HG03520 (cell line): ENCODE data around the gene SLCO2B1.

ENCODE experiments used
- ATAC-seq: cut with Tn5 transposase; IDR thresholded peaks from one replicate; pipeline ENCODE4 v1.9.1; 2021; ENCODE audit warnings: mild to moderate bottlenecking, moderate library complexity; ENCODE audit not compliant: unreplicated experiment

Gene SLCO2B1

DNA sequence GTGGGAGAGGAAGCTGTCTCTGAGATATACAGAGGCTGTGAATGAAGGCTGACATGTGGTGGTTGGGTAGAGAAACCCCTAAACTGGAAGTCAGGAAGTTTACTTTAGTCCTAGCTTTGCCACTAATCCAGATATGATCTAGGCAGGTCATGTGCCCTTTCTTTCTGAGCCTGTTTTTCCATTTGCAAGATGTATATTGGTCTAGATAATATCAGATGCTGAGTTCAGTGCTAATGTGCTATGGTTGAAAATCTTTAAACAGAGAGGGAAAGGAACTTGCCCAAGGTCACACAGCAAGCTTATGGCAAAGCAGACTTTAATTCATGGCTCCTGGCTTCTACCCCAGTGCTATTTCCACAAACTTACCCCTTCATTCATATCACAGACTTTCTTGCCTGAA is 63.9 kb downstream of the SLCO2B1 start:
- no peak for ATAC-seq

DNA sequence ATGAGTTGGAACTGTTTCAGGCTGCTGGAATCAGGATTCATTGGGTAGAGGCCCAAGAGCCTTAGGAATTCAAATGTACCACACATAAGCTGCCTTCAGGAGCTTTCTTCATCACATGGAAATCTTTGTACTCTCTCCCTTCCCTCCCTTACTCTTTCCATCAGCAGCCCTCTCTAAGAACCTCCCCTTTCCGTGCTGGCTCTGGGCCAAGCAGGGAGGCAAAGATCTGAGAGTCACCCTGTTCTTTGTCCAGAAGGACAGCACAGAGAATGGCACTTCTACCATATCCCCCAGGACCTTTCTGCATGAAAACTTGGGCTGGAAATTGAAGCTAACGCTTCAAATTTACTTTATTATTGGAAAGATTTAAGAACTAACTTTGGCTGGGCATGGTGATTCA is 69.0 kb downstream of the SLCO2B1 start:
- ATAC-seq = no peak

DNA sequence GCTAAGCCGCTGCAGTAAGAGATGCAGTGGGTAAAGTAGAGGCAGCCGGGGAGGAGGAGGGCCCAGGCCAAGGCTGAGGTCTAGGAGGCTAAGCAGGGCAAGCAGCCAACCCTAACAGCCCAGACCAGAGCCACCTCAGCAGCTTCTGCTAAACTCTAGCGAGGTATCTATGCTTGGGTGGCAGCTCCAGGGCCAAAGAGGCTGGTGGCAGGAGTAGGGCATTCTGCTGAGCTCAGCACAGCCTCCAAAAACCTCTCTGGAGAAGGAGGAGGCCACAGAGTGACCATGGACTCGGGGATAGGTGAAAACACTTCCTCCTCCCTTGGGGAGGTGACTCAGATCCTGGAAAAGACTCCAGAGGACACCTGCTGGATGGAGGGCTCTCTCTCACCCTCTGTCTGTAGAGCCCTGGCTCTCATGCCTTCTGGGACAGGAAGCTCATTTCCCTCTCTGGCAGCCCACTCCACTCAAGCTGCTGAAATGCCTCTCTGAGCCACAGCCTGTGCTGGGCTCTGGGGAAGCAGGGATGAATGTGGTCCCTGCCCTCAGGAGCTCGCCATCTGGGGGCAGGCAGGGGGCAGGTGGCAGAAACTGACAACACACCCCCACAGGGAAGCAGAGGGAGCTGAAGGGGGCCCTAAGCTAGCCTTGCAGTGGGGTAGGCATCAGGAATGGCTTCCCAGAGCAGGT is 73.2 kb downstream of the SLCO2B1 start:
- ATAC-seq = no peak

DNA sequence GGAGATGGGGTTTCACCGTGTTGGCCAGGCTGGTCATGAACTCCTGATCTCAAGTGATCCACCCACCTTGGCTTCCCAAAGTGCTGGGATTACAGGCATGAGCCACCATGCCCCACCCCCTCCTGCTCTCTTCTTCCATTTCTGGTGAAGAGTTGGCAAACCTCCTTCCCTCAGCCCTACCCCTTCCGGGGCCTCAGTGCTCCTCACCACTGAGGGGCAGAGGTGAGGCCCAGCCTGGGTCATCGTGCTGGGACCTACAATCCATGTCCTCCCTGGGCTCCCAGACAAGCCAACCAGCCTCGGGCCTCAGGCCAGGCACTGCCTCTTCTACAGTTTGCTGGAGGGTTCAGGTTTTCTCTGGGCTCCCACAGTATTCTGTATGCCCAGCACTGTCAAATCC is 74.9 kb downstream of the SLCO2B1 start:
- no peak for ATAC-seq

DNA sequence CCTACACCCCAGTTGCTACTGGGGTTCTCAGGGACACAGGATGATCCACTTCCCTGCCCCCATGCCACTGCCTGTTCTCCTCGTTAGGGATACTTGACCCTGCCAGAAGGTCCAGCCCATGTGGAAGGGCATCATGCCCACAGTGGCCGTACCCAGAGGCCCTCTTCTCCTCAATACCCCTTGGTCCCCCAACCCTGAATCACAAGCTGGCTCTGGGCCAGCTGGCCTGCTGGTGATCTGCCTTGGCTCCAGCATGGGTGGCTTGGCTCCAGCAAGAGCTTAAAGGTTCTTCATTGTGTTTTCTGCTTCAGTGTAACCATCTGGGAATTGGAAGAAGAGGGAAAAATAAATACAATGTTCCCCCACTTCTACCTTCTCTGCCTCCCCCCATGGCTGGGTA is 78.6 kb downstream of the SLCO2B1 start:
- ATAC-seq = no peak

DNA sequence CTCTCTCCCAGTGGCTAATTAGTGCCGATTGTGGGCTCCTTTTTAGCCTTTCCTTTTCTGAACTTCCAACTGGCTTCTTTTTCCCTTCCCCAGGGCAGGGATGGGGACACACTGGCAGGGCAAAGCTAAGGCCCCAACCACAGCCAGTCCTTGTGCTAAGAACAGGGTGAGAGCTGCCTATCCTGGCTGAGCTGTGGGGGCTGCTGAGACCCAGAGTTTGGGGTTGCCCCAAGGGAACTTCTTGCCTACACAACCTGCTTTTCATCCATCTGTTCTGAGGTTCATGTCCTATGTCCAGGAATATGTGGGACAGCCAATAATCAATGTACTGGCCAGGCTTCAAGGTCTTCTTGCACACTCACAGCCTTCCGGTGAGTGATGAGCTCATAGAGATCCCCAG is 79.7 kb downstream of the SLCO2B1 start:
- no peak for ATAC-seq

DNA sequence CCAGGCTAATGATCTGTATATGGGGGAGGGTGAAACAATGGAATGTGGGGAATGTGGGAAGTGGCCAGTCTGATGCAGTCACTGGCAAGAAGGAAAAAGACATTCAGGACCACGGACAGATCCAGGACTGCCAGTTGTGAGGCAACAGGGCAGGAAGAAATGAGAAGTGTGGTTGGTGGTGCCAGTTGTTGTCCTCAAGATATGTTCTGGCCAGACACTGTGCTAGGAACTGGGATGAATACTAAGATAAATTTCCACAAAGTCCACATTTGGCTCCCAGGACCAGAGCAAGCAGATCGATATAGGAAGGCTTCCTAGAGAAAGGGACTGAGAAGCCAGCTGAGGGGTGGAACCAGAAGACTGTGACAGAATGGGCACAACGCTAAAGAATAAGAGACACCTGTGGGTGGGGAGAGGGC is 82.9 kb downstream of the SLCO2B1 start:
- no peak for ATAC-seq

DNA sequence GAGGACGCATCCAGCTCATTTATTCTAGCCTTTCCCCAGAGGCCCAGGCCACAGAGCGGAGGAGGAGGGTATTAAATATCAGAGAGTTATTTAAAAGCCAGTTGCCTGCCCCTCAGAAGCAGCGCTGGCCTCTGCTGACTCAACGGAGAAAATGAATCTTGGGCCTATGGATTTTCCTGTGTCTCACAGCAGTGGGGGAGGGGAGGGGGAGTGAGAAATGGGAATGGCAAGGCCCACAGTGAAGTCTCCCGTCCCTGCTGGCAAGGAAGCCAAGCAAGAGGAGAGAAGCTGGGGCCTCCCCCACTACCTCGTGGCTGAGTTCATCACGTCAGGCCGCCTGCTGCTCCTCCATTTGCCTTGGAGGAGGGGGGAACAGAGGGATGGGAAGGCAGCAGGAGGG is 85.2 kb downstream of the SLCO2B1 start:
- ATAC-seq = no peak

DNA sequence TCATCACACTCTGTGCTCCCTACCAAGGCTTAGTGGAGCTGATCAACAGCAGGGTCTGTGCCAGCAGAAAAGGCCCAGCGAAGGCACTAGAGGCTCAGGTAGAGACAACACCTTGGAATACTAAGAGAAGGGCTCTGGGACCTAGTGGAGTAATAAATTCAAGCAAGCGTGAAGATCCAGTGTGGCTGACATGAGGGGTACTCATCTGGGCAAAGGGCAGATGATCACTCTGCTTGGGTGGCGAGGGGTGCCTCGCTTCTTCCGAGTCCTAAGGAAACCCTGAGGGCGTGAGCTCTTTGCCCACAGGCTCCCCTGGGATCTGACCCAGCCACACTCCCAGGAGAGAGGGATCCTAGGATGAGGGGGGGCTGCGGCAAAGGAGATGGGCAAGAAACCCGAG is 86.1 kb downstream of the SLCO2B1 start:
- ATAC-seq = no peak

DNA sequence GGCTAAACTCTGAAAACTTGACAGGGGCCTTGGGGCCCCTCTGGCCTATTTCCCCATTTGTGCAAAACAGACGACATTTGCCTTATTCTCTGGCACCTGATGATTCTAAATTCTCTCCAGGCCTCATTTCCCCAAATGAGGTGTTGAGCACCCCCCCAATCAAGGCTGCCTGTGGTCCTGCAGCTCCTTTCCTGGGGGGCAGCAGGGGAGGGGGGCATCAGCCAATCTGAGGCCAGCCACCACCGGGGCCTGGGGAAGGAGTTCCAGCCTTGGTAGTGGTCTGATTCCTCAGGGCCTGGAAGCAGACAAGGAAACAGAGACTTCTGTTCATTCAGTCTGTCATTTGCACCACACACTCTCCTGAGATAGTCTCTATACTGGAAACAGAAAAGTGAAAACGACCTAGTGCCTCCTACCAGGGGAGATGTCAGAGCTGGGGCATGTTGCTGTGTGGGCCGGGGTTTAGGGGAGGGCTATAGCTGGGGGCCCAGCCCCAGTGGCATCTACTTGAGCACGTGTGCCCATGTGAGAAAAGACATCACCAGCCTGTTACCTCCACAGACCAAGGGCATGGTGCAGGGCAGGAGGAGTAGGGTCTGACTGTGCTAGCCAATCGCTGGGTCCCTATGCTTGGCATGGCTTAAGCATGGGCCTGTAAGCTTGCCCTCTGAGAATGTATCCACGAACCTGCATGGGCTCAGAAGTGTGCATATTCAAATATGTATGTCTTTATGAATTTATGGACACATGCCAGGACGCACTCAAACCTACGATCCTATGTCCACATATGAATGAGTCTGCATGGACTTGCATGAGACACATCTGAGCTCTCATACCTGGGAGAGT is 87.9 kb downstream of the SLCO2B1 start:
- ATAC-seq = no peak

DNA sequence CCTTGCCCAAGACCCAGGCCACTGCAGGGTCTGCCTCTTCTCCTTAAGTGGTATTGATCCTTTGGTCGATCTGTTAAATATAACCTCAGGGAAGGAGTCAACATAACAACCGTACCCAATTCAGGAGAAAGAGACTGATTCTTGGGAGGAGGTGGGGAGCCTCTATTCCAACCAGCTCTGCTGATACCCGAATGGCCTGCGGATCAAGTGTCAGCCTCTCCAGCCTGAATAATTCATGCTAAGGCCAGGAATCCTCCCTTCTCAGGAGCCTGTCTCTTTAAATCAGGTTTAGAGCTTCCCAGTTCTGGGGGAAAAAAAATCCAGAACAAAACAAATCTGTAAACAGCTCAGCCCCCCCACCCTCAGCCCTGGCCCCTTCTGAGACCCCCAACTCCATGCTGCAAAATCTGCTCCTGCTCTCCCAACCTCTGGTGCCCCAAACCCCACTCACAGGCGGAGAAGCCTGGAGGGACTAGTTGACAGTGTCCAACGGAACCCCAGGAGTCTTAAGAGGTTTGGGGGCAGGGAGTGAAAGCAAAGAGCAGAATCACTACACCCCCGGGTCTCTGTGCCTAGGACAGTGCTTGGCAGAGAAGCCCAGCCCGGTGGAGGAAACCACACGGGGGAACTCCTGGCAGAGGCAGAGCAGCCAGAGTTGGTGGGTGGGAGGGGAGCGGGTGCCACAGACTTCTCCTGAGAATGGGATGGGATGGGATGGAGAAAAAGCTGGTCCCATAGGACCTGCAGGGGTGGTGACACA is 88.8 kb downstream of the SLCO2B1 start:
- ATAC-seq = no peak

DNA sequence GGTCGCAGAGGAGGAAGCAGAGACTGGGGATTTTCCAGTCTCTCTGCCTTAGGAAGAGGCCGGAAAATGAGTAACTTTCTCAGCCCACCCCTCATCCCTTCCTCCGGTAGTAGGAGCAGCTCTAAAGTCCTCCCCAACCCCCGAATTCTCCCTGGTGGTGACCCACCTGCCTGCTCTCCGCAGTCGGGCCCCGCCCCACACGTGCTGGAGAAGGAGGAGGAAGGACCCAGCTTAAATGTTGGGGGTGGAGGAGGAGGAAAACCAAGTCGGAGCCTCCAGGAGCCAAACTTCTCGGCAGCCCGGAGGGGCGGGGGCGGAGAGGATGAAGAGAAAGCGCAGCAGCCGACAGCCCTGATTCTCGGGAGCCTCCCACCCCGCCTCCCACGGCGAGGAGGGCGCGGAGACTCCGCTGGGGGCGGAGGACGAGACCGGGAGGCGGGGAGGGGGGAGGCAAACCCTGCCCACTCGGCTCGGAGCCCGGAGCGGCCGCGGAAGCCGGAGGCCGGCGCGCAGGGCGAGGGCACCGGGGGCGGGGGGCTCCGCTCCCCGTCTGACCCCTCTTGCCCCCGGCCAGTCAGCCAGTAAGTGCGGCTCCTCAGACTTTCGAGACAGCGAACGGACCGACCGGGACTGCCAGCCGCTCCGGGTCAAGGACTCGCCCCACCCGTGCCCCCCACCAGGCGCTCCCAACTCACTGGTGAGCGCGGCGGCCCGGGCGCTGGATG is 89.6 kb downstream of the SLCO2B1 start, which contains the start of gene TPBGL:
TSS of gene TPBGL (plus strand) at position 464 of the 725 bp plus-strand sequence. CDS start 276 bp downstream, outside the sequence.
- ATAC-seq = no peak

DNA sequence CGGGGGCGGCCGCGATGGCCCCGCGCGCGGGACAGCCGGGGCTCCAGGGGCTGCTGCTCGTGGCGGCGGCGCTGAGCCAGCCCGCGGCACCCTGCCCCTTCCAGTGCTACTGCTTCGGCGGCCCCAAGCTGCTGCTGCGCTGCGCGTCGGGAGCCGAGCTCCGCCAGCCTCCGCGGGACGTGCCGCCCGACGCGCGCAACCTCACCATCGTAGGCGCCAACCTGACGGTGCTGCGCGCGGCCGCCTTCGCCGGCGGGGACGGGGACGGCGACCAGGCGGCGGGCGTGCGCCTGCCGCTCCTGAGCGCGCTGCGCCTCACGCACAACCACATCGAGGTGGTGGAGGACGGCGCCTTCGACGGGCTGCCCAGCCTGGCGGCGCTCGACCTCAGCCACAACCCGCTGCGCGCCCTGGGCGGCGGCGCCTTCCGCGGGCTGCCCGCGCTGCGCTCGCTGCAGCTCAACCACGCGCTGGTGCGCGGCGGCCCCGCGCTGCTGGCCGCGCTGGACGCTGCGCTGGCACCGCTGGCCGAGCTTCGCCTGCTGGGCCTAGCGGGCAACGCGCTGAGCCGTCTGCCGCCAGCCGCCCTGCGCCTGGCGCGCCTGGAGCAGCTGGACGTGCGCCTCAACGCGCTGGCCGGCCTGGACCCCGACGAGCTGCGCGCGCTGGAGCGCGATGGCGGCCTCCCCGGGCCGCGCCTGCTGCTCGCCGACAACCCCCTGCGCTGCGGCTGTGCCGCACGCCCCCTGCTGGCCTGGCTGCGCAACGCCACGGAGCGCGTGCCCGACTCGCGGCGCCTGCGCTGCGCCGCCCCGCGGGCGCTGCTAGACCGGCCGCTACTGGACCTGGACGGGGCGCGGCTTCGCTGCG is 90.4 kb downstream of the SLCO2B1 start:
- peak; percentile 82 for ATAC-seq

DNA sequence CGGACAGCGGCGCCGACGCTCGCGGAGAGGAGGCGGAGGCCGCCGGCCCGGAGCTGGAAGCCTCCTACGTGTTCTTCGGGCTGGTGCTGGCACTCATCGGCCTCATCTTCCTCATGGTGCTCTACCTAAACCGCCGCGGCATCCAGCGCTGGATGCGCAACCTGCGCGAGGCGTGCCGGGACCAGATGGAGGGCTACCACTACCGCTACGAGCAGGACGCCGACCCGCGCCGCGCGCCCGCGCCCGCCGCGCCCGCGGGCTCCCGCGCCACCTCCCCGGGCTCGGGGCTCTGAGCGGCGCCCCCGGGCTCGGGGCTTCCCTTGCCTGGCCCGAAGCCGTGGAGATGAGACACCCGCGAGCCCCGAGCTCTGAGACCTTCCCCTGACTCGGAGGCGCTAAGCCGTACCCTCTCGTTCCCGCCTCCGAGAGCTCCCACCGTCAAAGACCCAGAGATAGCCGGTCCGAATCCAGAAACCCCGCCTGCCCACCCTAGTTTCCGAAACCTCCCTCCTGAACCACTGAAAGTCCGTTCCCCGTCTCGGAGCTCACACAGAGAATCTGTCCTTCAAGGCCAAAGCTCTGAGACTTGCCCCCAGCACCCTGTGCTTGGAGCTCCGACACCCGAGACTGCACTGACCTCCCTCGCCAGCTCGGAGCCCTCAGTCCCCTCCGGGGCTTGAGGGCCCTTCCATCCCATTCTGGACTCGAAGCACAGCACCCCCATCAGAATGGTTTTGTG is 91.2 kb downstream of the SLCO2B1 start:
- ATAC-seq = no peak

DNA sequence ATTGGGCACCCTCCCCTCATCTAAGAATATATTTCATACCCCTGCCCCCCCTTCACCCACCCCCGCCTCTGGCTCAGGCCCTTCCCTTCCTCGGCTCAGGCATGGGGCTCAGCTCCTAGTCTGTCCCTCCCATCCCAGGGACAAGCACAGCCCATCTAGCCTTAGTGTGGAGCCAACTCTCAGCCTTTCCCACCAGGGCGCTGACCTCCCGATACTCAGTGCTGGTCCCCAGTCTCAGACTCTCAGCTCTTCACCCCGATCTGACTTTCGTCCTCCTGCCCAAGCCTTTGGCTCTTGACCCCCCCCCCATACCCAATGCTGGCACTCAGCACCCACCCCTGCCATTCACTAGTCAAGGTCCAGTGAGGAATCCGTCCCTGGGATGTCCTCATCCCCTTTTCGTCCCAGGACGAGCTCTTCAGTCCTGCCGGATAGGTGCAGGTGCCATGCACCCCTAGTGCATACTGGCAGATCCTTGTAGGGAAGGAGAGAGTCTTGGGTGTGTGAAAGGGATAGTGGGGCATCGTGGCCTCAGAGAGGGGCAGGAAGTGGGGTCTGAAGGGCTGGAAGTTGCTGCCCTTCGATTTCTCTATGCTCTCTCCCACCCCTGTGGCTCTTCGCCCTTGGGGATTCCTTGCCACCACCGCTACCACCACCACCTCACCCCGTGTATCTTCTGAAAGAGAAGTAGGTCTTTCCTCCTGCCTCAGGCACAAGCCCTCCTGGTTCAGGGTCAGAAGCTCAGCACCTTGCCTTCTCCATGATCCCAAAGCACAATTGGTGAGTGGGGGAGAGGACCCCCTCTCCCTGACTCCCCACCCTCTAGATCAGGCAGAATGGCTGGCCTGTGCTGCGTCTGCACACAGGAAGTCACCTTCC is 92.1 kb downstream of the SLCO2B1 start:
- ATAC-seq = no peak

DNA sequence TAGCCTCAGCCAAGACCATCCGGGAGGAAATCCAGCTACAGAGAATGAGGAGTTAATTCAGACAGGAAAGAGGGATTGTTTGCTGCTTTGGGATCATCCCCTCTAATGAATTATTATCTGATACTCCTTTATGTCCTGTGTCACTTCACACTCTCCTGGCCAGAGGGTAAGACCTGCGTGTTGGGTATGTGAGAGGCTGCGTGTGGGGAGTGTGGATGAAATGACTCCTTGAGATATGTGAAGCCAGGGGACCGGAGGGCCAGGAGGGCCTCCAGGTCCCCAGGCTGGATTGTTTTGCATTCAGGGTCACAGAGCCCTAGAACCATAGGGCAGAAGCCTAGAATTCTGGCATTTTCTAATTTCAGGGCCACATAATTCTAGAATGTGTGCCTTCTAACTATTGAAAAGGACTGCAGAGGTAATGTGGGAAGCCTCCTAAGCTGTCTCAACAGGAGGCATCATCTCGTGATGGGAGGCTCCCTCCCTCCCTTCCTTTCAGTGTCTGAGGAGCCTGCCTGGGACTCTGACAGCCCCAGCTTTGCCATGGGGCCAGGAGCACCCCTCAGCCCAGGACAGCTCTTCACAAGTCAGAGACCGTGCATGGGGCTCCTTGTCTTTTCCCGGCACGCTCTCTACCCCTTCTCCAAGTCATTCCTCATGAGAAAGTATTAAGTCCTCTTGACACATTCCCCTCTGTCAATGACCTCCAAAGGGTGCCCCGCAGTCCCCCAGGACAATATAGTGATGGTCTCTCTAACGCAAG is 93.3 kb downstream of the SLCO2B1 start:
- no peak for ATAC-seq

DNA sequence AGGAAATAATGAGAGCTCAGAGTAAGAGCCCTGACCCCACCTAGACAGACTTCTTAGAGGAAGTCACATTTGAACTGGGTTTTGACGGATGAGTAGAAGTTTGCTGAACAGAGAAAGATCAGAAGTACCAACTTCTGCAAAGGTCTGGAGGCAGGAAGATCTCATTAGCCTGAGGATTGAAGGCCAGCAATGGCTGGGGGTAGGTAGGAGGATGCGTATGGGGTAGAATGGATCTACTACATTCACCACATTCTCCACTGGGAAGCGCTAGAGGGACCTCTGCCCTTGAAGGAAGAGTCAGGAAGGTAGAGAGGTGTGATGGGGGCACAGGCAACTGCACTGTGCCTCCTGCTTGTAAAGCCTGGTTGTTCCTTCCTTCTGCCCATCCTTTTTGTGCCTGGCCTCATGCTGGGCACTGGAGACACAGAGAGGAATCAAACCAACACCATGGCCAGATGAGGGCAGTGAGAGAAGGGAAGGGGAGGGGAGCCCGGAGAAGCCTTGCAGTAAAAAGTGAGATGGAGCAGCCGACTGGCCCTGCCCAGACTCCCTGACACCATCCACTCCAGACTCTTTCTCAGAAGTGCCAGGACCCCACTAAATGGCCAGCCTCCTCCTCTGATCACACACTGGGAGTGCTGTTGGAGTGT is 94.6 kb downstream of the SLCO2B1 start:
- ATAC-seq = no peak
